GF-D8 (cell line): ENCODE results near the gene SPX.

Source experiments
- DNase-seq: peaks from one replicate; lab custom pipeline; 2025; lab: John Stamatoyannopoulos, UW

The SPX gene

DNA sequence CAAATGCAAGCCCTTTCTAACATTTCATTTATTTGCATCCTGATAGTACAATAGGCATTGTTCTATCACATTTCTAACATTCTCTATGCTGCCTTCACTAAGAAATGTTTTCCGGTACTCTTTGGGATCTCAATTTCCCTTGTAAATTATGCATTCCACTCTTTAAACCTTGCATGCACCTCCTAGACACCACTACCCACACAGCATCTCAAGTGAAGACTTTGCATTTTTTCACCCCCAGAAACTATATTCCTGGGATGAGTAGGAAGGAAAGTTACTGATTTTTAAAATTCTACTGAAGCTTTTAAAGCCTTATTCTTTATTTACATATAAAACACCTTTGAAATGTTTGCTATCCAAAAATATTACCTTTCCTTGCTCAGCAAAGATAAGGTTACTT, 51.4 kb downstream of the SPX start:
- no peak for DNase-seq

DNA sequence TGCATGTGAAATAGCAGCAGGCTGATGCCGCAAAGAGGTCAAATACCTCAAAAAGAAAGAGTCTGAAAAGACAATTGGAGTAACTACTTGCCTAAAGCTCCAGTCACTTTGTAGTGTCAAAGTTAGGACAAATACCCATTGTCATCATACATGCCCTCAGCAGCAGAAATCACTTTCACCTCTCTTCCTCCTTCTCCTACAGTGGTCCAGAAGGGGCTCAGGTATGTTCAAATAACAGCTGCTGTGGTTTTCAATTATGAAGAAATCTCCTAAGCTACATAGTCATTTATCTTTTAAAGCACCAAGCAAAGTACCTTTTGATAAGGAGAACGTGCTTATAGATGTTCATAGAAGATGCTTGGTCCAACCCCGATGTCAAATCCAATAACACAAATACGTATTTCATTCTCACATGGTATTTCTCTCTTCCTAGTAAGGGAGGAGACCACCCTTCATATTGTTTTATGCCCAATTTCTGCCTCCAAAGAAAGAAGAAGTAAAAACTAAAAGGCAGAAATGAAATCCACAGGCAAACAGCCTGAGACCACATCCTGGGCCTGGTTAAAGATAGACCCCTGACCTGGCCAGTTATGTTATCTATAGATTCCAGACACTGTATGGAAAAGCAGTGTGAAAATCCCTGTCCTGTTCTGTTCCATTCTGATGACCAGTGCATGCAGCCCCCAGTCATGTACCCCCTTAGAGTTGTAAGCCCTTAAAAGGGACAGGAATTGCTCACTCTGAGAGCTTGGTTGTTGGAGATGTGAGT, 54.8 kb downstream of the SPX start:
- no peak for DNase-seq
